GM19239 (cell line): Measurements from ENCODE around the gene IP6K3.

Experiments
- DNase-seq: peaks from one replicate; pipeline ENCODE4 v3.0.0; 2011; ENCODE audit warnings: low spot score; ENCODE audit not compliant: insufficient read length
- FAIRE-seq: peaks from 2 replicates; lab custom pipeline; 2011; peaks lifted over from hg19 to GRCh38; lab: Jason Lieb, UNC

IP6K3 gene

GRCh38 chr6:33682341-33682740 lies 64.4 kb downstream of the IP6K3 start:
- FAIRE-seq, result no peak
- no peak for DNase-seq

- DNase-seq (no peak), FAIRE-seq (no peak)
These were observed 66.9 kb downstream of the IP6K3 start for GRCh38 chr6:33679761-33680160.

DNA sequence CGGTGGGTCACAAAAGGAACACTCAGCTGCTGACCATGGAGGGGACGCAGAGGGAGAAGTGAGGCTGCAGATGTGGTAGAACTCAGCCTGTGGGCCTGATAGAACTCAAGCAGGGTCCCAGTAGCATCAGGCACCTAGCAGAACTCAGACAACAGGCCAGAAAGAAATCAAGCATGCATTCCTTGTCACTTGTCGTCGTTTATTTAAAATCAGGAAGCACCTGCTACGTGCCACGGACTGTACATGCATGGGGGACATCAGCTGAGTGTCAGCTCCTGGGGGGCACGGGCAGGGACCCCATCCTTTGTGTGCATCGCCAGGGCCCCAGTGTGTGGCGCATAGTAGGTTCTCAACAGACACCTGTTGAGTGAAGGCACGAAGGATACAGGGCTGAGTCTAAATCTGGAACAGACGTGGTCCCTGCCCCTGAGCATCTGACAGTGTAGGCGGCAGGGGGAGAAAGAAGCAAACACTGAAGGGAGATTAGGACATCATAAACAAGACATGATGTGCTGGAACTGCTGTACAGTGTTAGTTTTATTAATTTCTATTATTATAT lies 67.7 kb downstream of the IP6K3 start:
- DNase-seq, result no peak
- FAIRE-seq, result no peak

DNA sequence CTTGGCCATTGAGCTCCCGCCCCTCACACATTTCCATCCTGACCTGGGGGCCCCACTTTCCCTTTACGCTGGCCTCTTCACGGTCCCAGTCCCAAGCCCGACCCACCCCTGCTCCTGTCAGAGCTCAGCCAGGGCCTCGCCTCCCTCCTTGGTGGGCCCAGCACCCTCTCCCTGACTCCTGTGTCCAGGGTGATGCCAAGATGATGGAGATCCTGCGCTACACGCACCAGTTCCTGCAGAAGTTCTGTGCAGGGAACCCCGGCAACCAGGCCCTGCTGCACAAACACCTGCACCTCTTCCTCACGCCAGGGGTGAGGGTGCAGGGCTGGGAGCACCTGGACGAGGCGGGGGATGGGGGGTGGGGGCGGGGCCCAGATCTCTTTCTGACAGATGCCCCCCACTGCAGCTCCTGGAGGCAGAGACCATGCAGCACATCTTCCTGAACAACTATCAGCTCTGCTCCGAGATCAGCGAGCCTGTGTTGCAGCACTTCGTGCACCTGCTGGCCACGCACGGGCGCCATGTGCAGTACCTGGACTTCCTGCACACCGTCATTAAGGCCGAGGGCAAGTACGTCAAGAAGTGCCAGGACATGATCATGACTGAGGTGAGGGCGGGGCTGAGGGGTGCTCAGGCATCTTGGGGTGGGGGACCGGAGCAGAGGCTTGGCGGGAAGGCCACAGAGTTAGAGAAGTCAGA lies 68.3 kb downstream of the IP6K3 start:
- DNase-seq (no peak), FAIRE-seq (no peak)

DNA sequence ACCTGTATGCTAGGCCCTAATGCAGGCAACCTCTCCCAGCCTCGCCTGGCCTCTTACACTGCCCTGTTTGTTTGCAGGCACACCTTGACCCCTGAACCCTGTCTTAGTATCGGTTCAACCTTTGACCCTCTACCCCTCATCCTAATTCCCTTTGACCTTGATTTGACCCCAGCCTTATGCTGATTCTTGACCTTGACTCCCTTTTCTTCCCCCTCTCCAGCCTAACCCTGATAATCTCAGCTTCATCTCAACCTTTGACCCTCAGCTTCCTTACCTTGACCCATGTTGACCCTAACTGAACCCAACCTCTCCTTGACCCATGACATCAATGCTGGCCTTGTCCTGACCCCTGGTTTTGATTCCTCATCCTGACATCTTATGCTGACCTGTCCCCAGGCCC lies 69.0 kb downstream of the IP6K3 start:
- DNase-seq (no peak), FAIRE-seq (no peak)

DNA sequence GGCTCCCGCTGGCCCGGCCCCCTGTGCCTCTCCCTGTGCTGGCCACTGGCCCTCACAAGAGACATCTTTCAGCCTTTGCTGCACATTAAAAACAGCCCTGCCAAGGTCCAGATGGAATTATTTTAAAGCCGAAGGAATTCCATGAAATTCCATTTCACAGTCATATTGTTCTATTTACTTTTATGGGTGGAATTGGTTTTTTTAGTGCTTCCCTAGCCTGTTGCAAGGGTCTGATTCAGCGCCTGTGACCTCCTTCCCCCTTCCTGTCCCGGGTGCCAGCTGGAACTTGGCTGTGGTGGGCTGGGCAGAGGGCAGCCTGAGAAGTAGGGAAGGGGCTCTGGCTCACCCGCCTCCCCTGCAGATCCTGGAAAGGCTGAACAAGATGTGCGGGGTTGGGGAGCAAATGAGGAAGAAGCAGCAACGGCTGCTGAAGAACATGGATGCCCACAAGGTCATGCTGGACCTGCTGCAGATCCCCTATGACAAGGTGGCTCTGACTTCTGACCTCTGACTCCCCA lies 69.5 kb downstream of the IP6K3 start:
- DNase-seq (no peak), FAIRE-seq (no peak)

DNA sequence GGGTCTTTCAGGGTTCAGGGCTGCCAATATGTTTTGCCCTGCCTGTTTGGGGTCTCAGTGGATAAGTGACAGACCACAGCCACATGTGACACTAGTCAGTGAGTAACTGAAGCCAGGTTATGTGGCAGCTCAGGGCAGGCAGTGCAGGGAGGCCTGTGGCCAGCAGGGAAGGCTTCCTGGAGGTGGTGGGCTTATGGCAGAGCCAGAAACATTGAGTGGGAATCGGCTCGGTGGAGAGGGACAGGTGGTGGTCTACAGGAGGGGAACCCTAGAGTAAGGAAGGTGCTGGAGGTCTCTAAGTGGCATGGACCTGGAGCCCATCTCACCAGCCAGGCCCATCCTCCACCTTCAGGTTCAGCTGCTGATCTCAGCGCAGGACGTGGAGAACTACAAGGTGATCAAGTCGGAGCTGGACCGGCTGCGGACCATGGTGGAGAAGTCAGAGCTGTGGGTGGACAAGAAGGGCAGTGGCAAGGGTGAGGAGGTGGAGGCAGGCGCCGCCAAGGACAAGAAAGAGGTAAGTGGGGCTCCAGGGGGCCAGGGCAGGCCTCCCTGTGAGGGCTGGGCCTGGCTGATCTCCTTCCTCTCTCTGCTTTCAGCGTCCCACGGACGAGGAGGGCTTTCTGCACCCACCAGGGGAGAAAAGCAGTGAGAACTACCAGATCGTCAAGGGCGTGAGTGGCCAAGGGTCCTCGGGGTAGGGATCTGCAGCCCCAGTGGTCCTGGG lies 70.1 kb downstream of the IP6K3 start:
- DNase-seq (no peak), FAIRE-seq (no peak)

DNA sequence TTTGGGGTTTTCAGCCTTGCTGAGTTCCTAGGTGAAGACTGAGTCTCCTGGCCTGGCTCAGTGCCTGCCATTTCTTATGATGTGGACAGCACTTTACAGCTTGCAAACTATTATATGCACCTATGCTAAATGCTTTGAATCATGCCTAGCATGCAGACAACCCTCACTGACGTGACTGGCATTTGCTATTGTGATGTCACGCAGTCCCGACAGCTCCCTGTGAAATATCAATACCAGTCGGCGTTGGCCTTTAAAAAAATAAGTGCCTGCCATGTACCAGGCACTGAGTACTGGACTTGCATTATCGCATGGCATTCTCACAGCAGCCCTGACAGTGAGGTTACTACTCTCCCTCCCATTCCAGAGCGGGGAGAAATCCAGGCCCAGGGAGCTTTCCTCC lies 70.7 kb downstream of the IP6K3 start:
- FAIRE-seq (no peak), DNase-seq (no peak)

DNA sequence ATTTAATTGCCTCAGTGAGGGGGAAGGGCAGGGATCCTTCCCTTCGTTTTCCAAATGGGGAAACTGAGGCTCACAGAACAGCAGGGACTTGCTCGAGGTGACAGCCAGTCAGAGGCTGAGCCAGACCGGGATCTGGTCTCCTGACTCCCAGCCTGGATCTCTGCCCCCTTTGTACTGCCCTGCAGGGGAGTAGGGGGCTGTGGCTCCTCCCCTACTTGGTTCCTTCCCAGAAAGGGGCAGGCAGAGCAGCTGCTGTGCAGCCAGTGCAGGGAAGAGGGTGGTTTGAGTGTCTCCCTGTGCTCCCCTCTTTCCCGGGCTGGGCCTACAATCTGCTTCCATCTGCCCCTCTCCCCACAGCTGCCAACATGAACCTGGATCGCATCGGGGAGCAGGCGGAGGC lies 72.9 kb downstream of the IP6K3 start:
- no peak for DNase-seq
- no peak for FAIRE-seq

DNA sequence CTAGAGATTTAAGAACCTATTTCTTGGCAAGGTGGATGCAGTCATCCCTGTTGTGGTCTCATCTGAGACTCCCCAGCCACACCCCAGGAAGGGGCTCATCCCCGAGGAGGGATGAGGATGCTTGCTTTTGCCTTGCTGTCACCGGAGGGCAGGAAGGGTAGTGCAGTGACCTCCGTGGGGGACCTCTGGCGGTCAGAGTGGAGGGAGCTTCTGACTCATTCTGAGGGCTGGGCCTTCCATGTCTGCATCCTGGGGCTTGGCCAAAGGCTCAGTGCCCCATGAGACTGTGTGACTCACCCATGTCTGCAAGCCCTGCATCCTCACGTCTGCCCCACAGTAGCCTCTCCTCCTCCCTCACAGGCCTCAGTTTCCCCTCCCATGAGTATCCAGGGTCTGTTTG lies 73.9 kb downstream of the IP6K3 start:
- FAIRE-seq (no peak), DNase-seq (no peak)

DNA sequence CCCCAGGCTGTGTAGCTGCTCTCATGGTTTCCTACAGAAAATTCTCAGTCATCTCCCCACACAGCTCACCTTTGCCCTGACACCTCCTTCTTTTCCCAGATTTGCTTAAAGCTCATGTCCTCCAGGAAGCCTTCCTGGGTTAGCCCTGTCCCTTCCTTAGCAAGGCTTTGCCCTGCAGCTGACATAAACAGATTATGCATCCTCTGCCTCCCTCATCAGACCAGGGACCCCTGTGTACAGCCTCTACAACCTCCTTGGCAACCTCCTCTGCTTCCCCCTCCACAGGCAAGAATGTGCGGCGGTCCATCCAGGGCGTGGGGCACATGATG lies 75.0 kb downstream of the IP6K3 start:
- FAIRE-seq (no peak), DNase-seq (no peak)
